22Rv1 (cell line): Measurements from ENCODE around the gene HYDIN.
"Not testable (repeated sequence)": the region's sequence is repeated elsewhere in the genome, so short reads cannot be mapped to it uniquely, and the experiment has no call there.

ENCODE experiments used
- H3K27ac ChIP-seq: fragments of 450-650 bp; 2 replicates; pipeline ENCODE4 v1.5.1; 2017
- CTCF ChIP-seq: fragments of 450-650 bp; IDR thresholded peaks from 2 replicates; pipeline ENCODE4 v1.5.1; 2017; ENCODE audit warnings: mild to moderate bottlenecking
- ZFX ChIP-seq: fragments of 450-650 bp; IDR thresholded peaks from 2 replicates; pipeline ENCODE4 v1.6.1; 2017; ENCODE audit warnings: antibody characterized with exemption, borderline replicate concordance

HYDIN gene

GRCh38 chr16:71172481-71173207, 57.9 kb downstream of the HYDIN start:
- TF ChIP-seq CTCF (no peak), ZFX (no peak)
- H3K27ac ChIP-seq, result no peak overlapping the region

GRCh38 chr16:71161007-71161406, 69.5 kb downstream of the HYDIN start:
- H3K27ac ChIP-seq, result not testable (repeated sequence)

GRCh38 chr16:71157278-71157677, 73.2 kb downstream of the HYDIN start:
- not testable (repeated sequence) for H3K27ac ChIP-seq

GRCh38 chr16:71153329-71153728, 77.2 kb downstream of the HYDIN start:
- not testable (repeated sequence) for H3K27ac ChIP-seq

- H3K27ac ChIP-seq, result not testable (repeated sequence)
These were observed 78.9 kb downstream of the HYDIN start for GRCh38 chr16:71151654-71152053.

- H3K27ac ChIP-seq, result not testable (repeated sequence)
These were observed 87.3 kb downstream of the HYDIN start for GRCh38 chr16:71143246-71143645.

- not testable (repeated sequence) for H3K27ac ChIP-seq
These were observed 120.0 kb downstream of the HYDIN start for GRCh38 chr16:71110565-71110964.

GRCh38 chr16:71109656-71110208, 120.8 kb downstream of the HYDIN start:
- not testable (repeated sequence) for H3K27ac ChIP-seq

- H3K27ac ChIP-seq, result not testable (repeated sequence)
These were observed 124.6 kb downstream of the HYDIN start for GRCh38 chr16:71105881-71106280.

- not testable (repeated sequence) for H3K27ac ChIP-seq
These were observed 146.9 kb downstream of the HYDIN start for GRCh38 chr16:71083573-71083972.

GRCh38 chr16:71080777-71081176, 149.7 kb downstream of the HYDIN start:
- H3K27ac ChIP-seq, result not testable (repeated sequence)

- H3K27ac ChIP-seq, result not testable (repeated sequence)
These were observed 150.3 kb downstream of the HYDIN start for GRCh38 chr16:71080262-71080661.

- not testable (repeated sequence) for H3K27ac ChIP-seq
These were observed 159.9 kb downstream of the HYDIN start for GRCh38 chr16:71070651-71071050.

GRCh38 chr16:71069842-71070241, 160.7 kb downstream of the HYDIN start:
- not testable (repeated sequence) for H3K27ac ChIP-seq

GRCh38 chr16:71053897-71054609, 176.5 kb downstream of the HYDIN start:
- not testable (repeated sequence) for H3K27ac ChIP-seq

GRCh38 chr16:71050307-71050706, 180.2 kb downstream of the HYDIN start:
- not testable (repeated sequence) for H3K27ac ChIP-seq

GRCh38 chr16:71039368-71040111, 191.0 kb downstream of the HYDIN start:
- H3K27ac ChIP-seq, result not testable (repeated sequence)

GRCh38 chr16:71038421-71038820, 192.1 kb downstream of the HYDIN start:
- H3K27ac ChIP-seq, result not testable (repeated sequence)

GRCh38 chr16:71037987-71038386, 192.5 kb downstream of the HYDIN start:
- H3K27ac ChIP-seq, result not testable (repeated sequence)

- not testable (repeated sequence) for H3K27ac ChIP-seq
These were observed 202.3 kb downstream of the HYDIN start for GRCh38 chr16:71028032-71028727.
